NCI-H748 treated with DMSO at 0.1 percent for 48 hours (cell line): ENCODE measurements around the gene CDX2.
A peak's percentile ranks its signal among the peaks of the same experiment; 100 is the strongest.

ENCODE experiments used
- DNase-seq: peaks from one replicate; lab custom pipeline; 2025; lab: John Stamatoyannopoulos, UW

CDX2 gene

GRCh38 chr13:27917121-27917947 lies 51.8 kb downstream of the CDX2 start:
- DNase-seq: peak; percentile 77

GRCh38 chr13:27915301-27916207 lies 53.6 kb downstream of the CDX2 start:
- DNase-seq: no peak

GRCh38 chr13:27913160-27913559 lies 56.0 kb downstream of the CDX2 start:
- DNase-seq: no peak

- no peak for DNase-seq
Measured at GRCh38 chr13:27911521-27911920, 57.6 kb downstream of the CDX2 start.
